Panc1 (cell line): ENCODE results near the gene KIF18B. TPM values are rescaled to one million over a fixed set of nuclear protein-coding genes. Genes with fewer than 3 reads are reported as not detected.

Experiments
- ATAC-seq: fragments of 200-7000 bp; cut with Tn5 transposase; 2 replicates; pipeline ENCODE4 v1.9.1; 2020; ENCODE audit warnings: mild to moderate bottlenecking, moderate library complexity
- BruUV-seq: library from RNA; stranded (reverse); fragments of 400-500 nt; replicated peaks from 2 replicates; lab custom pipeline; 2021; lab: Mats Ljungman, UMichigan
- CTCF ChIA-PET: fragments of 300-600 bp; sonication (Branson Sonifier 250); formaldehyde crosslinking; loops from one replicate; lab custom pipeline; 2022; ENCODE audit warnings: antibody characterized with exemption; lab: Charles Lee
- POLR2A ChIA-PET: fragments of 300-600 bp; sonication (Branson Sonifier 250); formaldehyde crosslinking; loops from one replicate; lab custom pipeline; 2022; ENCODE audit warnings: antibody characterized with exemption; lab: Charles Lee
- DNase-seq: peaks from one replicate; pipeline ENCODE4 v3.0.0-alpha.2; 2010; ENCODE audit warnings: low read depth, low spot score
- H3K27ac ChIP-seq: 2 replicates; pipeline ENCODE4 v1.5.1; 2011; ENCODE audit warnings: mild to moderate bottlenecking, low read length, inconsistent platforms
- H3K27me3 ChIP-seq: fragments of 200-500 bp; sonication (Bioruptor generic); 2 replicates; pipeline ENCODE4 v1.6.0; 2014; ENCODE audit warnings: low read length, inconsistent platforms; ENCODE audit not compliant: control insufficient read depth, insufficient read depth
- H3K36me3 ChIP-seq: fragments of 200-500 bp; sonication (Bioruptor generic); 2 replicates; pipeline ENCODE4 v1.5.1; 2014; ENCODE audit warnings: inconsistent platforms, mild to moderate bottlenecking, low read length, moderate library complexity; ENCODE audit not compliant: control insufficient read depth, insufficient read depth
- H3K4me1 ChIP-seq: 2 replicates; pipeline ENCODE4 v1.5.1; 2011; ENCODE audit warnings: inconsistent platforms, mild to moderate bottlenecking, low read length, moderate library complexity; ENCODE audit not compliant: control insufficient read depth, insufficient read depth
- H3K4me3 ChIP-seq, 2 experiments: 2 replicates each; pipeline ENCODE4 v1.5.1; 2011 to 2012; ENCODE audit warnings: low read depth in 2 of 2, low read length in 2 of 2, mild to moderate bottlenecking in 2 of 2, inconsistent platforms in 1 of 2, moderate library complexity in 1 of 2
- H3K9me3 ChIP-seq: fragments of 200-500 bp; sonication (Bioruptor generic); 2 replicates; pipeline ENCODE4 v1.5.1; 2014; ENCODE audit warnings: low read depth, mild to moderate bottlenecking, inconsistent platforms, low read length, moderate library complexity; ENCODE audit not compliant: control insufficient read depth, insufficient read depth
- POLR2AphosphoS5 ChIP-seq: IDR thresholded peaks from 2 replicates; pipeline ENCODE4 v1.6.1; 2012; ENCODE audit warnings: mild to moderate bottlenecking, low read depth, low read length, moderate library complexity
- REST ChIP-seq, 2 experiments: IDR thresholded peaks; 2 replicates each; pipeline ENCODE4 v1.6.1; 2011 to 2012; ENCODE audit warnings: low read depth in 2 of 2, control low read depth in 1 of 2, low read length in 1 of 2, mild to moderate bottlenecking in 1 of 2, moderate library complexity in 1 of 2; ENCODE audit not compliant: insufficient read depth in 1 of 2
- SIN3A ChIP-seq: IDR thresholded peaks from 2 replicates; pipeline ENCODE4 v1.6.1; 2012; ENCODE audit warnings: low read depth, mild to moderate bottlenecking, low read length, moderate library complexity, borderline replicate concordance; ENCODE audit not compliant: insufficient read depth
- TCF7L2 ChIP-seq: IDR thresholded peaks from 2 replicates; pipeline ENCODE4 v1.6.1; 2011; ENCODE audit warnings: mild to moderate bottlenecking, low read depth, low read length, inconsistent platforms
- in situ Hi-C: cut with HindIII; loops from 2 replicates; pipeline ENCODE4 v1.10.0; 2016; ENCODE audit warnings: low sequenced_read_pairs, low pct_unique_long_range_greater_than_20kb
- intact Hi-C: fragments of 100-400 bp; cut with micrococcal nuclease; formaldehyde crosslinking; loops from one replicate; pipeline ENCODE4 v1.10.0; 2022; ENCODE audit not compliant: unreplicated experiment
- total RNA-seq: library from RNA; stranded (reverse); gene quantifications from one replicate; pipeline ENCODE4 v1.2.1, GENCODE V29; 2021; ENCODE audit not compliant: unreplicated experiment
- TF ChIP-seq, protein P1 (sequence below): fragments of 450-650 bp; IDR thresholded peaks from 2 replicates; pipeline ENCODE4 v1.5.1; 2017; ENCODE audit warnings: mild to moderate bottlenecking

KIF18B gene
- total RNA-seq, 1 experiment from 2014 or later, result 31.3 TPM

DNA sequence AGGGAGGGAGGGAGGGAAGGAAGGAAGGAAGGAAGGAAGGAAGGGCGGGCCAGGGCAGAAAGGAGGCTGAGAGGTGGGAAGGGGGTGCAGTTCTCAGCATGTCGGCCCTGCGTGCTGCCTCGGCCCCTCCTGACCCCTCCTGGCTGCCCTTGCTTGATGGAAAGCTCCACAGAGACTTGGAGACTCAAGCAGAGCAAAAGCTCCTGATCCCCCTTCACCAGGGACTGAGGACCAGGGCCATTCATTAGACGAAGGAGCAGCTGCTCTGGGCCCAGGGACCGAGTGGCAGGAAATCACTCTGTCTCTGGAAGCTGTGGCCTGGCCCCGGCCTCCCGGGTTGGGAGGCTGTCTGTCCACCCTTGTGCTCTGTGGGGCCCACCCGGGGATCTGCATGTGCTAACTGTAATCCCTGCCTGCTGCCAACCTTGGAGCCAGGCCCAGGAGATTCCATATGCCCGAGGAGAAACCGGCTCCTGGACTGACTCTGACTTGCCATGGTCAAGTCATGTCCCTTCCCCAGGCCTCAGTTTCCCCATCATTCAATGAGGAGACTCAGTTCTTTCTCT is 47.9 kb upstream of the KIF18B start:
- POLR2A ChIA-PET, result no interaction called here
- Histone ChIP-seq H3K4me3 (no peak overlapping the region), H3K27ac (no peak overlapping the region), H3K36me3 (no peaks in the 10 kb centered on the region), H3K4me1 (no peaks in the 10 kb centered on the region), H3K27me3 (no peaks in the 10 kb centered on the region), H3K9me3 (peaks cover 3% of the 10 kb centered on the region; the same call in 1 of the 2 replicates)
- in situ Hi-C loops, result no loop called here
- no peak for DNase-seq
- BruUV-seq, result no TSS peak
- intact Hi-C loops, result no loop called here
- no peak for TF ChIP-seq SIN3A
- TF ChIP-seq REST (IDR thresholded peaks at IDR 0.05; ENCODE audit: insufficient read depth in 1 of 2, low read depth in 2 of 2, low read length in 1 of 2), result no peak
- TF ChIP-seq, protein P1, sequence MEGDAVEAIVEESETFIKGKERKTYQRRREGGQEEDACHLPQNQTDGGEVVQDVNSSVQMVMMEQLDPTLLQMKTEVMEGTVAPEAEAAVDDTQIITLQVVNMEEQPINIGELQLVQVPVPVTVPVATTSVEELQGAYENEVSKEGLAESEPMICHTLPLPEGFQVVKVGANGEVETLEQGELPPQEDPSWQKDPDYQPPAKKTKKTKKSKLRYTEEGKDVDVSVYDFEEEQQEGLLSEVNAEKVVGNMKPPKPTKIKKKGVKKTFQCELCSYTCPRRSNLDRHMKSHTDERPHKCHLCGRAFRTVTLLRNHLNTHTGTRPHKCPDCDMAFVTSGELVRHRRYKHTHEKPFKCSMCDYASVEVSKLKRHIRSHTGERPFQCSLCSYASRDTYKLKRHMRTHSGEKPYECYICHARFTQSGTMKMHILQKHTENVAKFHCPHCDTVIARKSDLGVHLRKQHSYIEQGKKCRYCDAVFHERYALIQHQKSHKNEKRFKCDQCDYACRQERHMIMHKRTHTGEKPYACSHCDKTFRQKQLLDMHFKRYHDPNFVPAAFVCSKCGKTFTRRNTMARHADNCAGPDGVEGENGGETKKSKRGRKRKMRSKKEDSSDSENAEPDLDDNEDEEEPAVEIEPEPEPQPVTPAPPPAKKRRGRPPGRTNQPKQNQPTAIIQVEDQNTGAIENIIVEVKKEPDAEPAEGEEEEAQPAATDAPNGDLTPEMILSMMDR, result no peak
- no peak for TF ChIP-seq TCF7L2
- no peak for TF ChIP-seq POLR2AphosphoS5
- CTCF ChIA-PET, result no interaction called here
- ATAC-seq, result no peak

DNA sequence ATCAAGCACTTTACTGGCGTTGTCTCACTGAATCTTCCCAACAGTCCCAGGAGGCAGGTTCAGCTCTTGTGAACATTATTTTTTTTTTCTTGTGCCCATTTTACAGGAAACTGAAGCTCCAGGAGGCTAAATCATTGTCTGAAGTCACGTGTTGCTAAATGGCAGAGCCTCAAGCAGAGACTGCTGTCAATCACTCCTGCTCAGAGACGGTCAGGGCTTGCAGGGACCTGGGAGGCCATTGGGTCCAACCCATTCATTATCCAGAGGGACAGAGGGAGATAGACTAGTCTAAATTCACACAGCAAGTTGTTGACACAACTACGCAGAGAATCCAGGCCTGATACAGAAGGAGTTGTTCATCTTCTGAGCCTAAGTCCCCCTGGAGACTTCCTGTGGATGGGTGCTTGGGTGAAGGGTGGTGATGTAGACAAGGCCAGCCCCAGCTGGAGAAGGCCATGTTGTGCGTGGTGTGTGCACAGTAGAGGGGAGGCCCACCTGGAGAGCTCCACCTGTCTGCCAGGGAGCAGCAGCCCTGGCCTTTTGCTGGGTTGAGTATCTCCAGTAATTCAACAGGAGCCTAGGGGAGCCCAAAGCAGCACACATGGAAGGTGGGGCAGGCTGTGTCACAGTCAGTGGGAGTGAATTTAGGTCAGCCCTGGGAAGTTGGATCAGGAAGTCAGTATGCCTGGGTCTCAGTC is 44.8 kb upstream of the KIF18B start:
- H3K27me3 ChIP-seq, result no peaks in the 10 kb centered on the region
- no peaks in the 10 kb centered on the region for H3K9me3 ChIP-seq
- no peak for DNase-seq
- BruUV-seq, result no TSS peak
- ChIA-PET CTCF (no interaction called here), POLR2A (no interaction called here)
- intact Hi-C loops, result no loop called here
- in situ Hi-C loops, result no loop called here
- no peak overlapping the region for H3K4me3 ChIP-seq
- no peak for ATAC-seq
- no peak for TF ChIP-seq SIN3A
- TF ChIP-seq POLR2AphosphoS5, result no peak
- TF ChIP-seq, protein P1, result no peak
- TF ChIP-seq TCF7L2, result no peak
- no peak for TF ChIP-seq REST (IDR thresholded peaks at IDR 0.05; ENCODE audit: insufficient read depth in 1 of 2, low read depth in 2 of 2, low read length in 1 of 2)
- H3K36me3 ChIP-seq, result no peaks in the 10 kb centered on the region
- H3K27ac ChIP-seq, result no peak overlapping the region
- no peaks in the 10 kb centered on the region for H3K4me1 ChIP-seq
